ENCODE measurements around the gene DEFB108B.
"Not testable (repeated sequence)": the region's sequence is repeated elsewhere in the genome, so short reads cannot be mapped to it uniquely, and the experiment has no call there.

The DEFB108B gene

DNA sequence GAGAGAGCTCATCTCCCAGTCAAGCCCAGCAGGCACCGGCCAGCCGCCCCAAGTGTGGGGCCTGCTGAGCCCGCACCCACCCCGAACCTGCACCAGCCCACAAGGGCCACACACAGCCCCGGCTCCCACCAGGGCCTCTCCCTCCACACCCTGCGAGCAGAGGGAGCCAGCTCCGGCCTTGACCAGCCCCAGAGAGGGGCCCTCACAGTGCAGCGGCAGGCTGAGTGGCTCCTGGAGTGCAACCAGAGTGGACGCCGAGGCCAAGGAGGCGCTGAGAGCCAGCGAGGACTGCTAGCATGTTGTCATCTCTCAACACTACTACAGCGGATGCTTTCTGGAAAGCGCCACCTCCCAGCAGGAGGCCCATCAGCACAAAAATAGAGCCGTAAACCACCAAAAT, 10.9 kb downstream of the DEFB108B start:
- H3K27ac ChIP-seq: no peak overlapping the region
- H3K4me3 ChIP-seq: no peak overlapping the region
- DNase-seq (ENCODE audit: low spot score): no peak
- TF ChIP-seq, protein P1, sequence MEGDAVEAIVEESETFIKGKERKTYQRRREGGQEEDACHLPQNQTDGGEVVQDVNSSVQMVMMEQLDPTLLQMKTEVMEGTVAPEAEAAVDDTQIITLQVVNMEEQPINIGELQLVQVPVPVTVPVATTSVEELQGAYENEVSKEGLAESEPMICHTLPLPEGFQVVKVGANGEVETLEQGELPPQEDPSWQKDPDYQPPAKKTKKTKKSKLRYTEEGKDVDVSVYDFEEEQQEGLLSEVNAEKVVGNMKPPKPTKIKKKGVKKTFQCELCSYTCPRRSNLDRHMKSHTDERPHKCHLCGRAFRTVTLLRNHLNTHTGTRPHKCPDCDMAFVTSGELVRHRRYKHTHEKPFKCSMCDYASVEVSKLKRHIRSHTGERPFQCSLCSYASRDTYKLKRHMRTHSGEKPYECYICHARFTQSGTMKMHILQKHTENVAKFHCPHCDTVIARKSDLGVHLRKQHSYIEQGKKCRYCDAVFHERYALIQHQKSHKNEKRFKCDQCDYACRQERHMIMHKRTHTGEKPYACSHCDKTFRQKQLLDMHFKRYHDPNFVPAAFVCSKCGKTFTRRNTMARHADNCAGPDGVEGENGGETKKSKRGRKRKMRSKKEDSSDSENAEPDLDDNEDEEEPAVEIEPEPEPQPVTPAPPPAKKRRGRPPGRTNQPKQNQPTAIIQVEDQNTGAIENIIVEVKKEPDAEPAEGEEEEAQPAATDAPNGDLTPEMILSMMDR (IDR thresholded peaks at IDR 0.05): no peak

DNA sequence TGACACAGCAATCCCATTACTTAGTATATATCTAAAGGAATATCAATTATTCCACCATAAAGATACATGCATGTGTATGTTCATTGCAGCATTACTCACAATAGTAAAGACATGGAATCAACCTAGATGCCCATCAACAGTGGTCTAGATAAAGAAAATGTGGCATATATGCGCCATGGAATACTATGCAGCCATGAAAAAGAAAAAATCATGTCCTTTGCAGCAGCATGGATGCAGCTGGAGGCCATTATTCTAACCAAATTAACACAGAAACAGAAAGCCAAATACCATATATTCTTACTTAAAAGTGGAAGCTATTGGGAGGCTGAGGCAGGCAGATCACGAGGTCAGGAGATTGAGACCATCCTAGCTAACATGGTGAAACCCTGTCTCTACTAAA, 20.9 kb downstream of the DEFB108B start:
- not testable (repeated sequence) for H3K4me3 ChIP-seq; DNase-seq (ENCODE audit: low spot score); H3K27ac ChIP-seq

DNA sequence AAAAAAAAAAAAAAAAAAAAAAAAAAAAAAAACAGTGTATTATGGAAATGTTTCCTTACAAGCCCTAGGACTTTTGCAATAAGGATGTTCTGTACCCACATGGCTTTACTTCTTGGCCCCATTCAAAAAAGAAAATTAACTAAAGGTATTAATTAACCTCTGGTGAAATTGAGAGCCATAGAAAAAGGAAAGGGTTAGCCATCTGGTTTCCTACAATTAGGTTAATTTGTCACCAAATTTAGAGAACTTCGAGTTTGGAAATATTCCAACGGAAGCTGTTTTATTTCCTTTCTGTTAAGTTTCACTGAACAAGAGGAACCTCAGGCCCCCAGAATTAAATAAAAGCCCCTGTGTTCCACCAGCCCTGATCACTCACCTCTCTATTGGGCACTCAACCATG, 22.9 kb downstream of the DEFB108B start:
- not testable (repeated sequence) for DNase-seq (ENCODE audit: low spot score)

DNA sequence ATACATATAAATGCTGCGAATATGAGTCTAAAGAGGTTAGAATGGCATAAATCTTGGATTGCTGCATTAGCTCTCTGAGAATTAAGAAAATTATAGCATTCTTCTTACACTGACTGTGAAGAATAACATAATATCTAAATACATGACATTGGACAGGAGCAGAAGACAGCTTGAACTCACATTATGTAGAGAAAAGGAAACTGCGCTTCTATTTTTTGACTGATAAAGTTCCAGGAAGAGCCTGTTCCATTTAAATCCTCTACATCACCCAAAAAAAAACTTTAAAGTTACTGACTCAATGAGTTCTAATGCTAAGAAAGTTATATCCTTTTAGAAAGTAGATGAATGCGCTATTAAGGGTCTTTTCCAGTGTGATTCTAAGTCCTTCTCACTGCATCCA, 27.8 kb downstream of the DEFB108B start:
- H3K27ac ChIP-seq; H3K4me3 ChIP-seq; DNase-seq (ENCODE audit: low spot score): not testable (repeated sequence)

More for the DNA sequence above, 22.9 kb downstream of the DEFB108B start:
- H3K27ac ChIP-seq, H3K4me3 ChIP-seq: not testable (repeated sequence)

DNA sequence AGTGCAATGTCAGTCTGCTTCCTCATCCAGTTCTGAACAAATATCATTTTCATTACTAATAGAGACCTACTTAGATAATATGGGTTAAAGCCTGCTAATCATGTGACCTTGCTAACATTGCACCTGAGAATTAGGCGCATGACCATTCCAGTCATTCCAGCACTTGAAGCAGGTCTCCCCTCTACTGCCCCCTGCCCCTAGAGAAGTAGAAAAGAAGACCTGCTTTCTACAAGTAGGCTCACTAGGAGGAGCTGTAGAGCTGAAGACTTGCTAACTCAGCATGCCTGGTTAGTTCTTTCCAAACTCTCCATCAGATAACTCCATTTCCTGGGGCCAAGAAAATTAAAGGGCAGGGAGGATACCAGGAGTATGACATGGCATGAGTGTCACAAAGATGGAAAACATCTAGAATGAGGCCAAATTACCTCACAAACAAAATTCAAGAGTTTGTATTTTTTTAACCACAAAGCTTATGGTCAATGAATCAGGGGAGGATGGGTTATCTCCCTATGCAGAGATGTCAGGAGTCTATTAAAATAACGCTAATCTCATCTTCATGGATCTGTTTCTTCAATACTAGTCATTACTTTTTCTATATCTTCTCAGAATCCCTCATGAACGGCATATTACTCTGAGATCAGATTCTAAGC, 31.1 kb downstream of the DEFB108B start:
- not testable (repeated sequence) for DNase-seq (ENCODE audit: low spot score); H3K4me3 ChIP-seq; H3K27ac ChIP-seq

DNA sequence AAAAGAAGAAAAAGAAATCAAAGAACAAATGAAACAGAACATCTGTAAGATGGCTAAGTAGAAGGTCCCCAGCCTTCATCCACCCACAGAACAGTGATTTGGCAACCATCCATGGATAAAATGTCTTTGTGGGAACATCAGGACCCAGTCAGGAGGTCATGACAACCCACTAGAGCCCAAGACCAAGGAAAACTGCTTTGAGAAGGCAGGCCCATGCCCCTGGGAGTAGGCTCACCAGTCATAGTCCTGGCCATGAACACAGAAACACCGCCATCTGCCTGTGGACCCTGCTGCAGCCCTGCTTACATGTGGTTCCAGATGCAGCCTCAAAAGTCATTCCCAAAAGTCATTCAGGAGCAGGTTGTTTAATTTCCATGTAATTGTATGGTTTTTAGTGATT, 34.2 kb downstream of the DEFB108B start:
- H3K4me3 ChIP-seq; DNase-seq (ENCODE audit: low spot score); H3K27ac ChIP-seq: not testable (repeated sequence)

DNA sequence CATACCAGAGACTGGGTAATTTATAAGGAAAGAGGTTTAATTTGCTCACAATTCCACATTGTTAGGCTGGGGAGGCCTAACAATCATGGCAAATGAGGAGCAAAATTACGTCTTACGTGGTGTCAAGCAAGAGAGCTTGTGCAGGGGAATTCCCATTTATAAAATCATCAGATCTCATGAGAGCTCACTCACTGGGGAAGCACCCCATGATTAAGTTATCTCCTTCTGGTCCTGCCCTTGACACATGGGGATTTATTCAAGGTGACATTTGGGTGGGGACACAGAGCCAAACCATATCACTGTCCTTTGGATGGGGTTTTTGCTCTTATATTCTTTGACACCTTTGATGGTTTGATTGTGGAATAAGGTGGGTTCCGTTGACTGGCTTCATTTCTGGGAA, 36.9 kb downstream of the DEFB108B start:
- not testable (repeated sequence) for DNase-seq (ENCODE audit: low spot score); H3K27ac ChIP-seq; H3K4me3 ChIP-seq

DNA sequence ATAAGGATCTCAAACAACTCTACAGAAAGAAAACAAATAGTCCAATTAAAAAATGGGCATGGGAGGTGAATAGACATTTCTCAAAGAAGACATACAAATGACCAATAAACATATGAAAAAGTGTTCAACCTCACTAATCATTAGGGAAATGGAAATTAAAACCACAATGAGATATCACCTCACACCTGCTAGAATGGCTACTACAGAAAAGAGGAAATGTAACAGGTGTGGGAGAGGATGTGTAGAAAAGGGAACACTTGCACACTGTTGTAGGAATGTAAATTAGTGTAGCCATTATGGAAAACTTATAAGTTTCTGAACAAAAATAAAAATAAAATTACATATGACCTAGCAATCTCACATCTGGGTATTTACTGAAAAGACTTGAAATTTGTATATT, 37.7 kb downstream of the DEFB108B start:
- not testable (repeated sequence) for H3K4me3 ChIP-seq; DNase-seq (ENCODE audit: low spot score); H3K27ac ChIP-seq

DNA sequence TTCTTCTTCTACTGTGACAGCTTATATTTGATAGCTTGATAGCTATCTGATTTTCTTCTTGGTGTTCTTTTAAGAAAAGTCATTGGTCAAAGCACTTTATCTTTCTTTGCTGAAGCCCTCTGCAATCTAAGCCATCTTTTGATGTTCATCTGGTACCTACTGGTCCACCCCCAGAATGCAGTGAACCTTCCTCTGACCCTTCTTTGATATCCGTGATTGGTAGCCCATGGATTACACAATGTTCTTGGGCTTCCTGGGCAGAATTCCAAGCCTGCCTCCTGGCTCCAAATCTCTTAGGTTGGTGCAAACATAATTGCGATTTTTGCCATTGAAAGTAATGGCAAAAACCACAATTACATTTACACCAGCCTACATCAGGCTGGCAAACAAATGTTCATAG, 43.3 kb downstream of the DEFB108B start:
- not testable (repeated sequence) for DNase-seq (ENCODE audit: low spot score); H3K27ac ChIP-seq; H3K4me3 ChIP-seq

DNA sequence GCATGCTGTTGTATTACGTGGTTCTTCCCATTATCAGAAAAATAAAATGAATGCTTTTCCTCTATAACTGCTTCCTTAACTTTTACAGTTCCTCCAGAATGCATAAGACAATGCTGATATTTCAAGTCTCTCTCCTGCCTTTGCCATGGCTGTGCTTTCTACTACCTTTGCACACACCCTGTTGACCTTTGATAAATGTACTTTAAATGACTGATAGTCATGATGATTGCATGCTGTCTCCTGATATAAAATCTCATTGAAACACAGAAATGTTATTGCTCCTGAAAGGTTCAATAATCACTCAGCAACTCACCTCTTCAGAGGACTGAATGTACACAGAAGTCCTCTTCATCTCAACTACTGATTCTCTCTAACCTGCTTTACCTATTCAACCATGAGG, 45.1 kb downstream of the DEFB108B start, which contains the start of gene DEFB131B:
Gene DEFB131B, plus strand, starts transcription at position 395 of the 400 bp plus-strand sequence. Its CDS starts 0 bp downstream, at position 395.
- not testable (repeated sequence) for DNase-seq (ENCODE audit: low spot score); H3K27ac ChIP-seq; H3K4me3 ChIP-seq

DNA sequence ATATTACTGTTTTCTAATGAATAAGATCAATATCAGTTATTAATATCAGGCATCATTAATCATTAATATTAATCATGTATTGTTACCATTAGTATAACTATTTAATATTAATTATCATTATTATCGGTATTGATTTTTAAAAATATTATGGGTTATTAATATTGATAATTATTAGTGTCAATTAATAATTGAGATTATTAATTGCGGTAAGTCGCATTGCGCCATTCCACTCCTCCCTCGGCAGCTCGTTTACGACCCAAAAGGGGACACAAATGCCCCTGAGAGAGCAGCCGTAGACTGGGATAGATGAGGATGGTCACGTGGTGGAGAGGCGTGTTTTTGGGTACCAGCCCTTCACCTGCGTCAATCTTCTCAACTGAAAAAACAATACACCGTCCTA, 52.8 kb downstream of the DEFB108B start:
- not testable (repeated sequence) for H3K27ac ChIP-seq; DNase-seq (ENCODE audit: low spot score); H3K4me3 ChIP-seq

Measured in coronary artery (tissue), 2 donors.